OCI-LY1 (cell line): ENCODE results near the gene SEMA3A.

Source experiments
- H2AFZ ChIP-seq: fragments of 200-600 bp; sonication (generic), shearing (Covaris generic); 2 replicates; pipeline ENCODE4 v1.6.0; 2014; ENCODE audit warnings: antibody characterized with exemption, mild to moderate bottlenecking, low read length
- H3F3A ChIP-seq: fragments of 200-600 bp; sonication (generic), shearing (Covaris generic); 2 replicates; pipeline ENCODE4 v1.6.0; 2014; ENCODE audit warnings: mild to moderate bottlenecking, antibody characterized with exemption, low read length, moderate library complexity; ENCODE audit not compliant: insufficient read depth
- H3K27ac ChIP-seq: fragments of 200-600 bp; sonication (generic); 2 replicates; pipeline ENCODE4 v1.5.1; 2014; ENCODE audit warnings: low read length, mixed run types, mild to moderate bottlenecking, low read depth; ENCODE audit not compliant: poor library complexity, severe bottlenecking
- H3K27me3 ChIP-seq: fragments of 200-600 bp; sonication (generic); 2 replicates; pipeline ENCODE4 v1.6.0; 2014; ENCODE audit warnings: antibody characterized with exemption, mild to moderate bottlenecking, low read length, moderate library complexity; ENCODE audit not compliant: insufficient read depth
- H3K36me3 ChIP-seq: fragments of 200-600 bp; sonication (generic); 2 replicates; pipeline ENCODE4 v1.6.1; 2014; ENCODE audit warnings: mild to moderate bottlenecking, antibody characterized with exemption, low read length, moderate library complexity, mixed read lengths; ENCODE audit not compliant: insufficient read depth
- H3K4me1 ChIP-seq: fragments of 200-600 bp; sonication (generic); 2 replicates; pipeline ENCODE4 v1.5.1; 2014; ENCODE audit warnings: mild to moderate bottlenecking, low read length, moderate library complexity; ENCODE audit not compliant: insufficient read depth, severe bottlenecking
- H3K4me2 ChIP-seq: fragments of 200-600 bp; sonication (generic), shearing (Covaris generic); 2 replicates; pipeline ENCODE4 v1.6.1; 2014; ENCODE audit warnings: low read length
- H3K4me3 ChIP-seq: fragments of 200-600 bp; sonication (generic); 2 replicates; pipeline ENCODE4 v1.5.1; 2014; ENCODE audit warnings: low read length, low read depth, mild to moderate bottlenecking, mixed read lengths; ENCODE audit not compliant: poor library complexity, severe bottlenecking
- H3K79me2 ChIP-seq: fragments of 200-600 bp; shearing (Covaris generic); 2 replicates; pipeline ENCODE4 v1.6.1; 2016; ENCODE audit warnings: mixed run types, low read length, mixed read lengths; ENCODE audit not compliant: insufficient read depth
- H3K9ac ChIP-seq: fragments of 200-600 bp; sonication (generic), shearing (Covaris generic); 2 replicates; pipeline ENCODE4 v1.6.1; 2014; ENCODE audit warnings: mild to moderate bottlenecking, low read length, mixed read lengths
- H3K9me2 ChIP-seq: fragments of 200-600 bp; sonication (generic), shearing (Covaris generic); 2 replicates; pipeline ENCODE4 v1.6.1; 2014; ENCODE audit warnings: low read depth, mild to moderate bottlenecking, low read length, mixed read lengths
- H3K9me3 ChIP-seq: fragments of 200-600 bp; shearing (Covaris generic); 2 replicates; pipeline ENCODE4 v1.6.1; 2014; ENCODE audit warnings: low read length, mixed read lengths
- H4K20me1 ChIP-seq: fragments of 200-600 bp; sonication (generic), shearing (Covaris generic); 2 replicates; pipeline ENCODE4 v1.6.0; 2016; ENCODE audit warnings: mild to moderate bottlenecking, low read length; ENCODE audit not compliant: insufficient read depth
- EZH2 ChIP-seq: fragments of 200-600 bp; sonication (generic), shearing (Covaris generic); IDR thresholded peaks from 2 replicates; pipeline ENCODE4 v1.8.0; 2017; ENCODE audit warnings: borderline replicate concordance, mixed run types, mild to moderate bottlenecking, antibody characterized with exemption, low read length, moderate library complexity, mixed read lengths
- TF ChIP-seq, protein P1 (sequence below): fragments of 200-600 bp; sonication (generic), shearing (Covaris generic); IDR thresholded peaks from 2 replicates; pipeline ENCODE4 v1.5.1; 2017; ENCODE audit warnings: mild to moderate bottlenecking, antibody characterized with exemption, low read length, moderate library complexity, mixed read lengths

SEMA3A gene

DNA sequence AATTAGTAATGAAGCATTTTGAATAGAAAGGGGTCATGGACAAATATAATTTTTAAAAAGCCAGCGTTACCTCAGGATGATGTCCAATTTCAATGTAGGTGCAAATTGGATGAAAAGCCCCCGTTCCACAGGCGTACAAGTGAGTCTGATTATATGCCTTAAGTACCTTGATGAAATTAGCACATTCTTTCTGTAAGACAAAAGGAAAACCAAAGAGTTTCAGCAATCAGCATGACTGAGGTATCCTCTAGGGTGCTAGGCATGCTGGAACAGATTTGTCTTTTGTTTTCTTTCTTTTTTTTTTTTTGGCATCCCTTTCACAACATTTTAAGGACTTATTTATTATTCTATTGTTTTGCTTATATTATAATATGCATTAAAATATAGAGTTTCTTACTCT, 84.2 kb downstream of the SEMA3A start:
- Histone ChIP-seq H3K4me1 (no peaks in the 10 kb centered on the region), H3K9ac (no peak overlapping the region), H4K20me1 (no peaks in the 10 kb centered on the region), H3K9me3 (no peaks in the 10 kb centered on the region), H3K9me2 (no peaks in the 10 kb centered on the region), H3K4me3 (no peak overlapping the region), H2AFZ (no peak overlapping the region), H3K27ac (no peak overlapping the region), H3K79me2 (no peaks in the 10 kb centered on the region), H3K27me3 (no peaks in the 10 kb centered on the region), H3F3A (no peaks in the 10 kb centered on the region), H3K4me2 (no peak overlapping the region), H3K36me3 (no peaks in the 10 kb centered on the region)
- TF ChIP-seq, protein P1, sequence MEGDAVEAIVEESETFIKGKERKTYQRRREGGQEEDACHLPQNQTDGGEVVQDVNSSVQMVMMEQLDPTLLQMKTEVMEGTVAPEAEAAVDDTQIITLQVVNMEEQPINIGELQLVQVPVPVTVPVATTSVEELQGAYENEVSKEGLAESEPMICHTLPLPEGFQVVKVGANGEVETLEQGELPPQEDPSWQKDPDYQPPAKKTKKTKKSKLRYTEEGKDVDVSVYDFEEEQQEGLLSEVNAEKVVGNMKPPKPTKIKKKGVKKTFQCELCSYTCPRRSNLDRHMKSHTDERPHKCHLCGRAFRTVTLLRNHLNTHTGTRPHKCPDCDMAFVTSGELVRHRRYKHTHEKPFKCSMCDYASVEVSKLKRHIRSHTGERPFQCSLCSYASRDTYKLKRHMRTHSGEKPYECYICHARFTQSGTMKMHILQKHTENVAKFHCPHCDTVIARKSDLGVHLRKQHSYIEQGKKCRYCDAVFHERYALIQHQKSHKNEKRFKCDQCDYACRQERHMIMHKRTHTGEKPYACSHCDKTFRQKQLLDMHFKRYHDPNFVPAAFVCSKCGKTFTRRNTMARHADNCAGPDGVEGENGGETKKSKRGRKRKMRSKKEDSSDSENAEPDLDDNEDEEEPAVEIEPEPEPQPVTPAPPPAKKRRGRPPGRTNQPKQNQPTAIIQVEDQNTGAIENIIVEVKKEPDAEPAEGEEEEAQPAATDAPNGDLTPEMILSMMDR = no peak
- TF ChIP-seq EZH2 = no peak

DNA sequence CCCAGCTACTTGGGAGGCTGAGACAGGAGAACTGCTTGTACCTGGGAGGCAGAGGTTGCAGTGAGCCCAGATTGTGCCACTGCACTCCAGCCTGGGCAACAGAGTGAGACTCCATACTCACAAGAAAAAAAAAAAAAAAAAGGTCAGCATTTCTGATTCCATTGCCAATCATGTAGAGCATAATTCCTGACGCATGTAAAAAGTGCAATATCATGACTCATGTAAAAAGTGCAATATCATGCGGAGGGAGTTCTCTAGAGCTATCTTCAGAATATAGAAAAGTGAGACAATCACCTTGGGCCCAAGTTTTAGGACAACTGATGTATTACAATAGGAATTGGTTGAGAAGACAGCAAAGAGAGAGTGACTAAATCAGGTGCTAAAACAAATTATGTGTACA, 85.8 kb downstream of the SEMA3A start:
- Histone ChIP-seq H3K4me1 (no peaks in the 10 kb centered on the region), H3K79me2 (no peaks in the 10 kb centered on the region), H2AFZ (no peak overlapping the region), H3K9me2 (no peaks in the 10 kb centered on the region), H3F3A (no peaks in the 10 kb centered on the region), H3K4me2 (no peak overlapping the region), H3K36me3 (no peaks in the 10 kb centered on the region), H3K27ac (no peak overlapping the region), H3K4me3 (no peak overlapping the region), H3K27me3 (no peaks in the 10 kb centered on the region), H3K9me3 (no peaks in the 10 kb centered on the region), H4K20me1 (no peaks in the 10 kb centered on the region), H3K9ac (no peak overlapping the region)
- no peak for TF ChIP-seq EZH2
- TF ChIP-seq, protein P1 = no peak

DNA sequence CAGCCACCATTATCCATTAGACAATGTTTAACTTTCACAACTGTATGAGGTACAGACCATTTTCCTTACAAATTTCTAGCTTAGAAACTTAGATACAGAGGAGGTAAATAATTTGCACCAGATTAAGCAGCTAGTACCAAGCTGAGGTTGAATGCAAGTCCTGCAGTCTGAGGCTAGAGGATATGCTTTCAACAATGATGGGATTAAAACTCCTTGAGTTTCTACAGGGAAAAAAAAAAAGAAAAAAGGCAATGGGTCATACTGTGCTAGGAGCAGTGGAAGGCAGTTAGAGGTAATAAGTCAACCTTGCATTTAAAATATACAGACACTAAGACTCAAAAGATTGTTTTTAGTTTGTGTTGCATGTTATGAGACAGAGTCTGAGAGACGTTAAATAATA, 86.5 kb downstream of the SEMA3A start:
- Histone ChIP-seq H3K4me3 (no peak overlapping the region), H3K27me3 (no peaks in the 10 kb centered on the region), H3K79me2 (no peaks in the 10 kb centered on the region), H3K36me3 (no peaks in the 10 kb centered on the region), H3K27ac (no peak overlapping the region), H3K9me2 (no peaks in the 10 kb centered on the region), H2AFZ (no peak overlapping the region), H3K9ac (no peak overlapping the region), H3K4me1 (no peaks in the 10 kb centered on the region), H4K20me1 (no peaks in the 10 kb centered on the region), H3K9me3 (no peaks in the 10 kb centered on the region), H3K4me2 (no peak overlapping the region), H3F3A (no peaks in the 10 kb centered on the region)
- TF ChIP-seq, protein P1 = no peak
- TF ChIP-seq EZH2 = no peak
